GM19395 (cell line): ENCODE measurements around the gene GPC3.
A peak's percentile ranks its signal among the peaks of the same experiment; 100 is the strongest.
"Not testable (repeated sequence)": the region's sequence is repeated elsewhere in the genome, so short reads cannot be mapped to it uniquely, and the experiment has no call there.

Experiments used
- ATAC-seq: cut with Tn5 transposase; IDR thresholded peaks from one replicate; pipeline ENCODE4 v1.9.1; 2021; ENCODE audit warnings: mild to moderate bottlenecking, moderate library complexity; ENCODE audit not compliant: unreplicated experiment

The GPC3 gene

DNA sequence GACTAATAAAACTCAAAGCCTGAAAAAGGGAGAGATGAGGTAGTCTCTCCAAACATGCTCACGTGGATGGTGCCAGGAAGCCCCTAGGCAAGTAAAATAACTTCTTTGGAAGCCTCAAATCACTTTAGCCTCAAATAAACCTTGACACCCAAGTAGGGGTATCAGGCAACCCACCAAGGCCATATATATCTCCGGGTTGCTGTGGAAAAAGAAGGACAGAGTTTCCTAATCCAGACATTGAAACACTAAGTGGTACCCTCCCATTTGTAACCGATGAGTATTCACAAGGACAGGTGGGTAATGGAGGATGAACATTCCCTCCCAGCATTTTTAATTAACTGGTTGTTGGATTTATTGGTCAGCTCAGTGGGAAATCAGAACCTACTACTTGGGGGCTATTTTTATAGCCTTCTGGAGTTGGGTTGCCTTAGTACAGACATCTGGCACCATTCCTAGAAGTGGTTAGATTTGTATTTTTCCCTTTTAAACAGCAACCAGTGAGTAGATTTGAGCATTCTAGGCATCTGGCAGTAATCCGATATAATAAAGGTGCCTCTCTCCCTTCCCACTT, 87.7 kb downstream of the GPC3 start:
- ATAC-seq: no peak

DNA sequence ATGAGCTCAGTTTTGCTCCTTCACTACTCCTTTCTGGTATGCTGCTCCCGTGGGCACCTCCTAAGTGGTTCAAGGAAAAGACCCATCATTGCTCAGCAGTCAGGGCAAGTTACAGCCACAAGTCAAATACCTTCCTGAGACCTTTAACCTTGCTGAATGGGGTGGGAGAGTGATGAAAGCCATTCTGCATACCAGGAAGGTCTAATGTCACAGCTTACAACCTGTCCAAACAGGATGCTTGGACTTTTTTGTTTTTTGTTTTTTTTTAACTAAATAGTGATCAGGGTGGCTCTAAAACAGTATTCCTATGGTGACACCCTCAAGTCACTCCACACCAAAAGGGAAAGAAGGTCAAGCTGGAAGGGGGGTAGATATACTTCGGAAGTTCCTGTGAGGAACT, 93.1 kb downstream of the GPC3 start:
- no peak for ATAC-seq

DNA sequence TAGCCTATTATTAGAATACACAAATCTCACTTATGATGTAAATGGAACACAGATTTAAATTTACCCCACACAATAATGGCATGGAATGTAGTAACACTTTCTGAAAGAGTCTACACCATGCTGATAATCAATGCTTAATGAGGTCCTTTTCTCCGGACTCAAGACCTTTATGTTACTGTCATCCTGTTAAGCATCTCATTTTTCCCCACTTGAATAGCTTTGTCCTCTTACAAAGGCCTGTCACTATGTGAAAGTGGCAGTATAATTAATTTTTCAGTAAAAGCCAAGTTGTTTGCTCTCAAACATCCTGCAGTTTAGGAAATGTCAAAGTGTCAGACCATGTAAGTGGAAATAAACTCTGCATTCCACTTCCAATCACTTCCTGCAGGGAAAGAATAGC, 96.4 kb downstream of the GPC3 start:
- no peak for ATAC-seq

DNA sequence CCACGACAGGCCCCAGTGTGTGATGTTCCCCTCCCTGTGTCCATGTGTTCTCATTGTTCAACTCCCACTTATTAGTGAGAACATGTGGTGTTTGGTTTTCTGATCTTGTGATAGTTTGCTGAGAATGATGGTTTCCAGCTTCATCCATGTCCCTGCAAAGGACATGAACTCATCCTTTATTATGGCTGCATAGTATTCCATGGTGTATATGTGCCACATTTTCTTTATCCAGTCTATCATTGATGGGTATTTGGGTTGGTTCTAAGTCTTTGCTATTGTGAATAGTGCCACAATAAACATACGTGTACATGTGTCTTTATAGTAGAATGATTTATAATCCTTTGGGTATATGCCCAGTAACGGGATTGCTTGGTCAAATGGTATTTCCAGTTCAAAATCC, 97.3 kb downstream of the GPC3 start:
- not testable (repeated sequence) for ATAC-seq

DNA sequence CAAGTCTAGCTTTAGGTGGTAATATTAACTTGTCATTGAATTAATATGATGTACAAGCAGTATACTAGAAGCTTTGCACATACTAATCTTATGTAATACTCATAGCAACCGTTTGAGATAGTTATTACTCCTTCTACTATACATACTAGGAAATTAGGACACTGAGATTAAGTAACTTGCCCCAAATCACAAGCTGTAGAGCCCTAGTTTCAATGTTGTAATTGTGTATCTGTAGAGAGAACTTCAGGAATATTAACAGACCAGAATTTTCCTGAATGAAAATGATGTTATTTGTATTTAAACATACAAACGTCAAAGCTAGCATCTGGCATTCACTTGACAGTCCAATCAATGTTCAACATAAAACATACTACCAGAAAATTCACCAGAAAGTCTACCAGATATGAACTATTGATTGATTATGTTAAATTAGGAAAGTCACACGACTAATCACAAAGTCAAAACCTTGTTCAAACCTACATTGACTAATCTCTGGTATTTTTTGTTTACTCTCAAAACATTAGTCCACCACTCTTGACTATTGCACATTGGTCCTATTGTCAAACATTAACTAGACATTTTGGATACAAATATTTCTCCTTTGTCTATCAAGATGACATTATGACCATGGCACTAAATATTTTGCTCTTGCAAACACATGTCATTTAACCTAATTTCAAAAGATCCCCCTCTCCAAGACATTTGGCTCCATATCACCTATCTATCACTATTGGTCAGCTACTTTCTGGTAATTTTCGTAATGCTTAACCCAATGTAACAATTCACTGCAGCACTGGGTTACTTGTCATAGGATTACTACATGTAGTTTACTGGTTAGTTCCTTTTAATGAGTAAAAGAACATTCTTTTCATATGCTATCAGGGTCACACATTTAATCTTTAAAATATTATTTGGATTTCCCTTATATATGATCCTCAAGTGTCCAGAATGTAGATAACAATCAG, 100.7 kb downstream of the GPC3 start:
- ATAC-seq: no peak

DNA sequence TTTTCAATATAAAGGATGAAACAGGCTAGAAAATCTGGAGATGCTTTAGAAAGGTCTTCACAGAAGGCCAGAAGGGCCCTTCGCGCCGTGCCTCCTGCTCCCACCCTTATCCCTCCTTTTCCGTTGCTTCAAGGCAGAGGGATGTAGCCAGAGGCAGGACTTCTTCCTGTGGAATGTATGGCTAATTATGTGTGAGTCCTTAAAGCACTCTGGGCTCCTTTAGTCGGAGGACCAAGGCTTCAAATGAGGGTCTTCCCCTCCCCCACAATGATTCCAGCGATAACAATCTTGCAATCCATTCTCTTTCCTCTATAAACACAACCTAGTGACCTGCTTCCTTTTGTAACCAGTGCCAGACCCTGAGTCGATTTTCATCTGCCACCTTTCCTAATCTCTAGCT, 103.5 kb downstream of the GPC3 start:
- no peak for ATAC-seq

DNA sequence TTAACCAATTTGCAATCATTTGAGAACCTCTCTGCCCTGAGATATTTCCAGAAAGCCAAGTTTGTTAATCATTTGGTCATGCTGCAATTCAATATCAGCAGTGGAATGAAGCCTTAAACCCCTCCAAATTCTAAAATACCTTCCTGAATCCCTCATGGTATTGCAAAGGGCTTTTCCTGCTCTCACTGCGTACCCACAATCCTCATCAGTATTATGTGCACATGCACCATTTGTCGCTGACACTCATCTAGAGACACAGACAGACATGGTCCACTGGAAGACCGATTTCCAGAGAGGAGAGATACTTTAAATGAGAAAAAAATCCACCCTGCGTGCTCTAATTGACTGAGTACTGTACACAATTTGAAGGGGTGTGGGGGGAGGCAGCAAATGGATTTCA, 104.4 kb downstream of the GPC3 start:
- no peak for ATAC-seq

DNA sequence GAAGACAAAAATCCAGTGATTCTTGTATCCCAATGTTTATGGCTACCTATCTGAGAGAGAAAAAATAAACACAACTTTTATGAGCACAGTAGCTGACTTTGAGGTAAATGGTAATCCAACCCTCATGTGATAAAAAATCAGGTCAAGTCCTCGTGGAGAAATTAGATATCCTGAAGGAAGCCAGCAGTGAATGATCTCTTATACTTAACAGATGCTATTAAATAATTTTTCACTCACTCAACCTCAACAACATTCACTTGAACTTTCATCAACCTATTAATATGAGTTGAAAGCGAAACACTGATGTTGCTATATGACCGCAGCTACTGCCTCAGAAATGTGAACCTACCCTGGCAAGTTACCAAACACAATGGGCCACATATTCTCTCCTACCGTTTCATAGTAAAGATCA, 105.4 kb downstream of the GPC3 start:
- peak; percentile 66 for ATAC-seq

DNA sequence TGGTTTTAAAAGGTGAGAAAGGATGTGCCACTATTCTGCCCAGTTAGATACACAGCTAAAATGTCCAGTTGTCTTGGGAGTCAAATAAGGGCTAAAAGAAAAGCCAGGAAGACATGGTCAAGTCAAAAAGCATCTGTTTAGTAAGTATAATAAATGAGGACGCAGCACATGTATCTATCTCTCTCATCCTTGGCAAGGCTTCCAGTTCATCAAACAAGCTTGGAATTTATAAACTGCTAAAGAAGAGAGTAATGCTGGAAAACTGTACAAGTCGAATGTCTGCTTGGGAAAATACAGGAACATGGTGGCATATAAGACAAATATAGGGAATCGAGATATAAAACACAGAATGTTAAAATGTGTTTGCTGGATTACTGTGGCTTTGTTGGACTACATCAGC, 106.7 kb downstream of the GPC3 start:
- no peak for ATAC-seq

DNA sequence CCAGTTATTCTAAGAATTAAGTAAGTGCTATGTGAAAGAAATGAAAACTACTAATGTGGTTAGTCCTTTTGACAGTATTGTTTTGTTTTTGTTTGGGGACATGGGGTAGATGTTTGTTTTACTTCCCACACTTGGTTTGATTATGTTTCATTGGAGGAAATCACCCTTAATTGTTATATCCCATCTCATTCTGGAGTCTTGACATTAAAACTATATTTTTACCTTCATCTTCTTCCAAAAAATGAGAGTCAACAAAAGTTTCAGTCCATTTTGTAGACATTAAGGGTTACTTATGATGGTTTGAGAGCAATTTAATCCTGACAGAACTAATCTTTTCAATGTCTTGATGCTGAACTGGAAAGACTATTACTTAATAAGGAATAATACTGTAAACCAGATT, 108.7 kb downstream of the GPC3 start:
- no peak for ATAC-seq

DNA sequence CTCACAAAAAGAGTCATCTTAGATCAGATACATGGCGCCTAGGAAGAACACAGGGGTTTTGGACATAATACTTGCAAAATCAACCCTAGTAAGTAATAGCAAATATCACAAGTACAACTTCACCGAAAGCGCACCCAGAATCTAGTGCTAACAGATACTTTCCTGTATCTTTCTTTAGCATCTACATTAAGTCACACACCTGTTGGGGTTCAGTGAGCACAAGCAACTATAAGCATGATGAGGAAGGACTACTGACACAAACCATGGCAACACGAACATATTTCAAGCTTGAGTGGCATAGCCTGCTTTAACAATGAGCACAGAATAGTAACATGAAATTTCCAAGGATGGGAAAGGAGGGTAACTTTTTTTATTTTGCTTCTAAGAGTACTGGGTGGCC, 116.1 kb downstream of the GPC3 start:
- no peak for ATAC-seq

DNA sequence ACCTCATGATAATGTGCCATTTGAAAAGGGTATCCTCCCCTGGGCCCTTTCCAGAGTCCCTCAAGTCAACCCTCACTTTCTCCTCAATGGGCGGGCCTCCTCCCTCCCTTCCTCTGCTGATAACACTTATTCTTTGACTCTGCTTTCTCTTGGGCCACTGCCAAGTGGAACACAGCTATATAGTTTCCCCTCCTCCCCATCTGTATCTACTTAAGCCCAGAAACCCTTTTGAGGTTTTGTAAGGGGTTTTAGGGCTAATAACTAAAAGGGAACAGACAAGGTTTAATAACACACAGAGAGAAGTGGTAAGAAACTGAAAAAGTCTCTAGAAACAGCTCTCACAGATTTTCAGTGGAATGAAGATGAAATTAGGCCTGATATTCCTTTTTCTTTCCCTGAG, 116.7 kb downstream of the GPC3 start:
- no peak for ATAC-seq

DNA sequence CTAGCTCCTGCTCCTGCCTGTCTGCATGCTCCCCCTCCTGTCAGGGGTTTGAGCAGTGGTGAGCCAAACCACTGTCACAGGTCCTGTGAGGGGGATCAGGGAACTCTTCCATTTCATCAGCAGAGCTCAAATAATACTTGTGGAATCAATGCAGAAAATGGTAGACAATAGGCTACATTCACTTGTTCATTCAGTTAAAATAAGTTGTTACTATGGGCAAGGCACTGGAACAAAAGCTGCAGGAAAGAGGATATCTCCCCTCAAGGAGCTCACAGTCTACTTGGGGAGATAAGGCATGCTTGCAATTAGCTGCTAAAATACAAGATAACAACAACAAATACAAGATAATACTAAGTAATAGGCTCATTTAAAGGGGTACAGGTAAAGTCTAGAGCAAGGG, 117.1 kb downstream of the GPC3 start:
- ATAC-seq: no peak

DNA sequence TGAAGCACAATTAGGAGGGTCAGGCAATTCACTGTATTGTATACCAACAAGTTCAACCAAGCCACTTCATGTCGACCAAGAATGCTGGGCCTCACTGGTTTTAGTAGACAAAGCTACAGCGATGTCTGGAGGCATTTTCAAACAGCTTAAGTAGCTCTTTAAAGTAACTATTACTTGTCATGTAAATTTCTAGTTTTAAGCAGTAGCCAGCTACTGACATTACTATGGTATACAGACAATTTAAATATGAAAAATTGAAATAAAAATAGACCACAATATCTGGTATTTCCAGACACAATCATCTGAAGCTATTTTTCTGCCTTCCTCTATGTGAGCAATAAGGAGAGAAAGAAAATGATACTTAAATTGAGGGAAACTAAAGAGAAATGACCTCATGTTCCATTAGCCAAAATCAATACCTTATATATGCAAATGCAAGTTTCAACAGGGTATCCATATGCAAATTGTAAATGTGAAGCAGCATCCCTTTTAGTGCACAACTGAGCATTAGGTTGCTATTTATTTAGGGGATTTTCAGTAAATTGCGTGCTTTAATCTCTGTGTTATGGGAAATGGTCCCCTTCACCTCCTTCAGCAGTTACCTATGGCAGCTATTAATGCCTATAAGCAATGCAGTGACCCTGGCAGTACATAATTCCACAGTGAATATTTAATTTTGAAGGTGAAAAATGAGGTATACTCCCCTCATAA, 119.5 kb downstream of the GPC3 start:
- no peak for ATAC-seq

DNA sequence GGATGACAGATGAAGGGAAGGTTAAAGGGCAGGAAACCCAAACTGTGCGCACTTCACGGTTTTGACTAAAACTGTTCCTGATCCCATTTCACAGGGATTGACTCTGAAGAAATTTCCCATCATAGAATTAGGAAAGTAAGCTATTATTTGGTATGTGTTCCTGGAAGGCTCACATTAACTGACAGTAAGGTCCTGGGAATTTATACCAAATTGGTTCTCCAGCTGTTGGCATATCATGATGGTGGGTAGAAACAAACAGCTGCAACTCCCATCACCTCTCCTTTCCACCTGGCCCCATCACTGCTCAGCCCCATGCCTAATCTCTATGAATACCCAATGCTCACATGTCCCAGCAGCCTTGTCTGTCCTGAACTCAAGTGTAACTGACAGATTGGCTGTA, 121.2 kb downstream of the GPC3 start:
- no peak for ATAC-seq

DNA sequence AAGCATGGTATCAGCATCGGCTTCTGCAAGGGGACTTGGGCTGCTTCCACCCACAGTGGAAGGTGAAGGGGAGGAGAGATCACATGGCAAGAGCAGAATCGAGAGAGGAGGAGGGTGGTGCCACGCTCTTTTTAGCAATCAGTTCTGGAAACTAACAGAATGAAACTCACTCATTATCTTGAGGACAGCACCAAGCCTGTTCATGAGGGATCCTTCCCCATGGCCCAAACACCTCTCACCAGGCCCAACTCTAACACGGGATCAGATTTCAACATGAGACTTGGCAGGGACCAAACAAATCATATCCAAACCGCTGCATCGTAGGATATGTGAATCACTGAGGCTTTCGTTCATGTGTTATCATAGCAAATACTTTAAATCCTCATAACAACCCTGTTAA, 125.5 kb downstream of the GPC3 start:
- ATAC-seq: no peak

DNA sequence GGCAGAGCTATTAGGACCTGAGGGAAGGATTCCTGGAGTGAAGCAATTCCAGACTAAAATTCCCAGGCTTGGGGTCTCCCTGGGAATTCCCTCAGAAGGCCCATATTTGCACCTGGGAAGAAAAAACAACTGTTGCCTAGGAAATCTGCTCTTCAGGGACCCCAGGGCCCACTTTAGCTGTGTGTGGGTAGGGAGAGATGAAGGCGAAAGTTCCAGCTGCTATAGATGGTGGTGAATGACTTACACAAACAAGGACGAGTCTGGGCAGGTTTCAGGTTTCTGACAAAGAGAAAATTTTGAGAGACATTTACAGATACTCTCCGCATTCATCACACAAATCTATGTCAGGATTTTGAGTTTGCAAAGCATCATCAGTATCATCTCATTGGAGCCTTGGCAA, 126.1 kb downstream of the GPC3 start:
- ATAC-seq: no peak

DNA sequence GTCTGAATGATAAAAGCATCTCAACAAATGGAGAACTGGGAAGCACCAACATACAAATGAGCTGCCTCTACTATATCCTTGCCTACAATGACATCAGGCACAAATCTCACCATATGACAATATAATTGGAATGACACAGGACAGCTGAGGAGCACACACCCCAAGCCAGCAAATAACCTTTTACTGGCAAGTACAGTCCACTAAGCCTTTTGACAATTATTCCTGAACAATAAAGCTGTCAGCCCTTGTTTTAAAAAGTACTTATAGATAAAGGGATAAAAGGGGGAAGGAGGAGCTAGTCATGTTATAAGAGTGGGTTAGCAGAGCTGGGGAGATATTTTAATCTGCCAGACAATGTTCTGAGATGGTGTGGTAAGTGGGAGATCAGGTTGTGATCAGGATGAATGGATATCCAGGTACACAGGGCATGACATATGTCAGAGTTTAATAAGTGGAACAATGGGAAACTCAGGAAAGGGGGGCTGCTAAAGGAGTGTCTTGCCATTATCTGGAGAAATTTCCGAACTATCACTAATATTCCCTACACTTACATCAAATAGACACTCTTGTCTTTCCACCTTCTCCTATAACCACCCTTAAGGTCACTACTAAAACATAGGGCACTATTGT, 127.6 kb downstream of the GPC3 start:
- no peak for ATAC-seq

DNA sequence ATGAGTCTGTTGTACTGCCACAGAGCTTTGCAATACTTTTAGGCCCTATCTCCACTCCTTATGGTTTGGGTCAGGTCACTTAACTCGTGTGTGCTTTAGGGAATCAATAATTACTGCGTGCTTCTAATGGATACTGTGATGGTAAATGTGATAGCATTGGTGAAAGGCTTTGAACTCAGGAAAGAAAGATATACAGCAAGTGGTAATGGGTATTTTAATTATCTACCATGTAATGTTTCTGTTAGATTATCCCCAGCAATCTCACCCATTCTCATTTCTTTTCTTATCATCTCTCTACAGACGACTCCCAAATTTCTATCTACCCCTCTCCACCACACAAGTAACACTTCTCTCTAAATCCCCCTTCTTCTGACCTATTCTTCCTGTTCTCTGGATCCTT, 128.6 kb downstream of the GPC3 start:
- ATAC-seq: no peak

DNA sequence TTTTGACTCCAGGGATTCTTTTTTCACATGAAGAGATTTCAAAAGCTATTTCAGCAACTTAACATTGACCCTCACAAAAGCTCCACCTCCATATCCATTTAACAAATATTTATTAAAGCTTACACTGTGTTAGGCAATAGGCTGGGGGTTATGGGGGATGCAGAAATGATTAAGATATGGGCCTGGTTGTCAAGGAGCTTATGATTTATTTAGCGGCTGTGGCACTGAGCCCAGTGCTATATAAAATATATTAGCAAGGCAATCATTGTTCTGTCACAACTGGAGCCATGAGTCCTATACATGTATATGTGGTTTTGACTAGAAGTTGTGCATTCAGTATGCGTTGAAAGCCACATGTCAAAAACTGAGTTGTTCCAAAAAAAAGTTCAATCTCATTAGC, 131.1 kb downstream of the GPC3 start:
- no peak for ATAC-seq

DNA sequence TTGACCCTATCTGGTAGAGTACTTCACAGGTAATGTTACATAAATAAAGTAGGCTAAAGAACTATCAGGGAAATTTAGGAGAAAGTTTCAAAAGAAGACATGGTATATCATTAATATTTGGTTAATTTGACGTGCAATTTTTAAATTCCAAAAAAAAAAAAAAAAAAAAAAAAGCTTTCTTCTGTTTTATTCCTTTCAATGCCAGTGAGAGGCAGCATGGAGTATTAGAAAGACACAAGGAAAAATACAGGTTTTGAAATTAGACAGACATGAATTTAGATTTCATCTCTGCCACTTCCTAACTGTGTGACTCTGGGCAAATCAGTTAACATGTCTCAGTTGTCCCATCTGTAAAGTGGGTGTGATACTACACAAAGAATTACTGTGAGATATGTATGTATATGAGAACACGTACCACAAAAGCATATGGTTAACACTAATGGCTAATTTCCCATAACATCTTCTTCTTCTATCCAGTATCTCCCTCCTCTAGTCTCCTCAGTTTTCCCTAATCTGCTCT, 132.5 kb downstream of the GPC3 start:
- ATAC-seq: no peak
